Measurements from ENCODE around the gene ATCAY. TPM values are rescaled to one million over a fixed set of nuclear protein-coding genes. Genes with fewer than 3 reads are reported as not detected.
"Not testable (repeated sequence)": the region's sequence is repeated elsewhere in the genome, so short reads cannot be mapped to it uniquely, and the experiment has no call there.

Gene ATCAY
- total RNA-seq, 2 experiments from 2014 or later = not detected

GRCh38 chr19:3868770-3869456 is 11.6 kb upstream of the ATCAY start, which contains the start of gene ZFR2:
ZFR2 (minus strand) TSS chr19:3869038; CDS start chr19:3869017, 21 bp downstream.
- Histone ChIP-seq H3K4me3 (ENCODE audit: low read depth, low read length, poor library complexity, severe bottlenecking) (no peak within 1 kb of the TSS), H3K4me1 (ENCODE audit: insufficient read depth, low read length, poor library complexity, severe bottlenecking) (no peaks in the 10 kb centered on the region), H3K9me2 (ENCODE audit: insufficient read depth, low read length) (no peaks in the 10 kb centered on the region), H3K36me3 (ENCODE audit: insufficient read depth, low read length) (no peaks in the 10 kb centered on the region), H2AFZ (ENCODE audit: low read length) (no peak within 1 kb of the TSS), H3K4me2 (ENCODE audit: low read length) (no peak within 1 kb of the TSS), H3K27ac (ENCODE audit: low read depth, low read length, poor library complexity, severe bottlenecking) (no peak within 1 kb of the TSS), H4K20me1 (ENCODE audit: insufficient read depth, low read length) (no peaks in the 10 kb centered on the region), H3K9me3 (ENCODE audit: low read length) (no peaks in the 10 kb centered on the region), H3K79me2 (ENCODE audit: insufficient read depth, low read depth, low read length) (no peaks in the 10 kb centered on the region)
- no TSS peak for BruUV-seq (replicated peaks)
- ChIA-PET CTCF (ENCODE audit: unreplicated experiment) (no interaction called here), POLR2A (no interaction called here)
- peak; percentile 5 for DNase-seq (ENCODE audit: low spot score)
- TF ChIP-seq EZH2phosphoT487 (IDR thresholded peaks at IDR 0.05; ENCODE audit: borderline replicate concordance, low read depth, low read length) = no peak
- TF ChIP-seq, protein P1, sequence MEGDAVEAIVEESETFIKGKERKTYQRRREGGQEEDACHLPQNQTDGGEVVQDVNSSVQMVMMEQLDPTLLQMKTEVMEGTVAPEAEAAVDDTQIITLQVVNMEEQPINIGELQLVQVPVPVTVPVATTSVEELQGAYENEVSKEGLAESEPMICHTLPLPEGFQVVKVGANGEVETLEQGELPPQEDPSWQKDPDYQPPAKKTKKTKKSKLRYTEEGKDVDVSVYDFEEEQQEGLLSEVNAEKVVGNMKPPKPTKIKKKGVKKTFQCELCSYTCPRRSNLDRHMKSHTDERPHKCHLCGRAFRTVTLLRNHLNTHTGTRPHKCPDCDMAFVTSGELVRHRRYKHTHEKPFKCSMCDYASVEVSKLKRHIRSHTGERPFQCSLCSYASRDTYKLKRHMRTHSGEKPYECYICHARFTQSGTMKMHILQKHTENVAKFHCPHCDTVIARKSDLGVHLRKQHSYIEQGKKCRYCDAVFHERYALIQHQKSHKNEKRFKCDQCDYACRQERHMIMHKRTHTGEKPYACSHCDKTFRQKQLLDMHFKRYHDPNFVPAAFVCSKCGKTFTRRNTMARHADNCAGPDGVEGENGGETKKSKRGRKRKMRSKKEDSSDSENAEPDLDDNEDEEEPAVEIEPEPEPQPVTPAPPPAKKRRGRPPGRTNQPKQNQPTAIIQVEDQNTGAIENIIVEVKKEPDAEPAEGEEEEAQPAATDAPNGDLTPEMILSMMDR (conservative IDR thresholded peaks at IDR 0.05; ENCODE audit: low read length) = no peak
- intact Hi-C loops (cut with micrococcal nuclease; ENCODE audit: unreplicated experiment) = no loop called here

- no peak for TF ChIP-seq EZH2phosphoT487 (IDR thresholded peaks at IDR 0.05; ENCODE audit: borderline replicate concordance, low read depth, low read length)
- TF ChIP-seq, protein P1 (conservative IDR thresholded peaks at IDR 0.05; ENCODE audit: low read length) = no peak
- Histone ChIP-seq H3K9me2 (ENCODE audit: insufficient read depth, low read length) (no peaks in the 10 kb centered on the region), H3K79me2 (ENCODE audit: insufficient read depth, low read depth, low read length) (no peaks in the 10 kb centered on the region), H3K27ac (ENCODE audit: low read depth, low read length, poor library complexity, severe bottlenecking) (no peak overlapping the region), H2AFZ (ENCODE audit: low read length) (no peak overlapping the region), H3K4me3 (ENCODE audit: low read depth, low read length, poor library complexity, severe bottlenecking) (no peak overlapping the region), H3K4me2 (ENCODE audit: low read length) (no peak overlapping the region), H3K36me3 (ENCODE audit: insufficient read depth, low read length) (no peaks in the 10 kb centered on the region), H3K9me3 (ENCODE audit: low read length) (no peaks in the 10 kb centered on the region), H4K20me1 (ENCODE audit: insufficient read depth, low read length) (no peaks in the 10 kb centered on the region), H3K4me1 (ENCODE audit: insufficient read depth, low read length, poor library complexity, severe bottlenecking) (no peaks in the 10 kb centered on the region)
- POLR2A ChIA-PET = no interaction called here
- intact Hi-C loops (cut with micrococcal nuclease; ENCODE audit: unreplicated experiment) = no loop called here
- DNase-seq (ENCODE audit: low spot score) = no peak
- no TSS peak for BruUV-seq (replicated peaks)
- CTCF ChIA-PET (ENCODE audit: unreplicated experiment) = no interaction called here
Observed at GRCh38 chr19:3873151-3873550, 7.3 kb upstream of the ATCAY start.

DNA sequence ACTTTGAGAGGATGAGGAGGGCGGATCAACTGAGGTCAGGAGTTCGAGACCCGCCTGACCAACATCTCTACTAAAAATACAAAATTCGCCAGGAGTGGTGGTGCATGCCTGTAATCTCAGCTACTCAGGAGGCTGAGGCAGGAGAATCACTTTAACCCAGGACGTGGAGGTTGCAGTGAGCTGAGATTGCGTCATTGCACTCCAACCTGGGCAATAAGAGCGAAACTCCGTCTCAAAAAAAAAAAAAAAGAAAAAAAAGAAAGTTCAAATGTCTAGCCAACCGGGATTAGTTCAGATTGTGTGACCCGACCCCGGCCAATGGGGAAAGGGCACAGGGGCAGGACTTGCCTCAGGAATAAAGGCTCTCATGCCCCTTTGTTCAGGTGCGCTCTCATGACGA is 5.8 kb upstream of the ATCAY start:
- BruUV-seq (replicated peaks); H3K79me2 ChIP-seq (ENCODE audit: insufficient read depth, low read depth, low read length); POLR2A ChIA-PET; H2AFZ ChIP-seq (ENCODE audit: low read length); H3K27ac ChIP-seq (ENCODE audit: low read depth, low read length, poor library complexity, severe bottlenecking); H3K9me2 ChIP-seq (ENCODE audit: insufficient read depth, low read length); H3K4me3 ChIP-seq (ENCODE audit: low read depth, low read length, poor library complexity, severe bottlenecking); H3K4me2 ChIP-seq (ENCODE audit: low read length); CTCF ChIA-PET (ENCODE audit: unreplicated experiment); DNase-seq (ENCODE audit: low spot score); intact Hi-C loops (cut with micrococcal nuclease; ENCODE audit: unreplicated experiment); H4K20me1 ChIP-seq (ENCODE audit: insufficient read depth, low read length); H3K4me1 ChIP-seq (ENCODE audit: insufficient read depth, low read length, poor library complexity, severe bottlenecking); H3K9me3 ChIP-seq (ENCODE audit: low read length); H3K36me3 ChIP-seq (ENCODE audit: insufficient read depth, low read length): not testable (repeated sequence)

All from OCI-LY7 (cell line).